ENCODE results near the gene AGAP1.

GRCh38 chr2:235729557-235729947 lies 235.7 kb downstream of the AGAP1 start:
- TF ChIP-seq CTCF (IDR thresholded peaks at IDR 0.05) (no peak), POLR2A (IDR thresholded peaks at IDR 0.05) (no peak), POLR2AphosphoS5 (IDR thresholded peaks at IDR 0.05) (no peak), EP300 (IDR thresholded peaks at IDR 0.05) (no peak)
